Large intestine (tissue), 3 donors: ENCODE results near the gene TP73. TPM values are rescaled to one million over a fixed set of nuclear protein-coding genes. Genes with fewer than 3 reads are reported as not detected.

ENCODE experiments used
- DNase-seq, 2 donors: peaks; one replicate each; pipeline versions ENCODE4 v3.0.0 to v3.0.0-alpha.2; 2013
- H3K27ac ChIP-seq: one replicate; pipeline ENCODE4 v1.5.1; 2013; ENCODE audit warnings: low read length
- H3K27me3 ChIP-seq: 2 replicates; pipeline ENCODE4 v1.6.1; 2013; ENCODE audit warnings: low read length; ENCODE audit not compliant: control insufficient read depth, insufficient read depth
- H3K36me3 ChIP-seq: 2 replicates; pipeline ENCODE4 v1.6.1; 2013; ENCODE audit warnings: low read length; ENCODE audit not compliant: control insufficient read depth, insufficient read depth
- H3K4me1 ChIP-seq: one replicate; pipeline ENCODE4 v1.6.1; 2013; ENCODE audit warnings: low read length; ENCODE audit not compliant: control insufficient read depth, insufficient read depth
- H3K4me3 ChIP-seq: one replicate; pipeline ENCODE4 v1.5.1; 2013; ENCODE audit warnings: low read length
- H3K9me3 ChIP-seq: one replicate; pipeline ENCODE4 v1.6.1; 2013; ENCODE audit warnings: mild to moderate bottlenecking, low read depth, low read length, moderate library complexity; ENCODE audit not compliant: control insufficient read depth
- WGBS: methylation state at CpG from one replicate; pipeline ENCODE4 v1.1.5; 2013; ENCODE audit warnings: low lambda C conversion rate; ENCODE audit not compliant: insufficient coverage; 5-methylcytosine and 5-hydroxymethylcytosine counted together
- polyA plus RNA-seq: library from polyadenylated mRNA; unstranded; fragments of 120-200 nt; gene quantifications from one replicate; pipeline ENCODE4 v1.2.1, GENCODE V29; 2013

The TP73 gene
- polyA plus RNA-seq, 1 donor, result 0.55 TPM

- no peak for DNase-seq
- Histone ChIP-seq H3K27me3 (peaks cover 67% of the 10 kb centered on the region), H3K36me3 (no peaks in the 10 kb centered on the region), H3K9me3 (no peaks in the 10 kb centered on the region), H3K27ac (no peak overlapping the region), H3K4me3 (no peak overlapping the region), H3K4me1 (no peaks in the 10 kb centered on the region)
- WGBS, result no CpG with 5 or more reads among the region's 13 CpGs
Measured at GRCh38 chr1:3656450-3657095, 4.3 kb downstream of the TP73 start.

DNA sequence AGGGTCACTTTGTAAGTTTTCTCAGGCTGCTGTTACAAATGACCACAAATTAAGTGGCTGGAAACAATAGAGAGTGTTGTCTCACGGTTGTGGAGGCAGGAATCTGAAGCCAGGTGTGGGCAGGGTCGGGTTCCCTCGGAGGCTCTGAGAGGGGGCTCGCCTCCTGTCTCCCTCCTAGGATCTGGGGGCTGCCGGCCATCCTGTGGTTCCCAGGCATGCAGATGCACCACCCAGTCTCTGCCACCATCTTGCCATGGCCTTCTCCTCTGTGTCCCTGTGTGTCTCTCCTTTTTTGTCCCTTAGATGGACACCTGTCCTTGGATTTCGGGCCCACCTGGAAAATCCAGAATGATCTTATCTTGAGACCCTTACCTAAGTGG is 4.8 kb downstream of the TP73 start:
- Histone ChIP-seq H3K9me3 (no peaks in the 10 kb centered on the region), H3K36me3 (no peaks in the 10 kb centered on the region), H3K27ac (no peak overlapping the region), H3K4me1 (no peaks in the 10 kb centered on the region), H3K4me3 (no peak overlapping the region), H3K27me3 (peaks cover 62% of the 10 kb centered on the region)
- WGBS, result no CpG with 5 or more reads among the region's 6 CpGs
- DNase-seq, result no peak

DNA sequence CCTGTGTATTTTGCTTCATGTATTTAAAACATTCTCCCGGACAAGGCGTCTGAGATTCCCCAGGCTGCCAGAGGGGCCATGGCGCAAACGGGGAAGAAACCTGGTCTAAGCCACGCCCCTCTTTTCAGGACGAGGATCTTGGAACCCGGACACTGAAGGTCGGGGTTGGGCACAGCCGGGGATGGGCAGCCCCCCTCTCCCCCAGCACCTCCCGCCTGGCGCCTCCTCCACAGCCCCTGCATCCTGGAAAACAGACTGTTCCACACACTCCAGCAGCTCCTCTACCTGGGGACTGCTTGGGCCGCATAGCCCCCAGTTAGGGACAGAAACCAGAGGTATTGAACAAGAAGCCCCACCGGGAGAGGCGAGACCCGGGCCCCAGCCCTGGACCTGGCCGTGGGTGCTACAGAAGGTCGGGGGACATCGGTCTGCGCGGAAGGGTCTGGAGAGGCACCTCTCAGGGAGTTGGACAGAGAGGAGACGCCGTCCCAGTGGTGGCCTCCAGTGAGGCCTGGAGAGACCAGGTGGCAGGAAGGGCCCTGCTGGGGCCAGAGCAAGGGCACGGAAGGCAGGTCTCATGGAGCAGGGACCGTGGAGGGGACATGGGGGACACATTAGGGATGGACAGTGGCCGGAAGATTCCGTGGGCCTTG is 5.4 kb downstream of the TP73 start:
- Histone ChIP-seq H3K4me3 (no peak overlapping the region), H3K9me3 (no peaks in the 10 kb centered on the region), H3K27me3 (peaks cover 59% of the 10 kb centered on the region), H3K36me3 (no peaks in the 10 kb centered on the region), H3K27ac (no peak overlapping the region), H3K4me1 (no peaks in the 10 kb centered on the region)
- no CpG with 5 or more reads among the region's 26 CpGs for WGBS
- DNase-seq, result no peak

DNA sequence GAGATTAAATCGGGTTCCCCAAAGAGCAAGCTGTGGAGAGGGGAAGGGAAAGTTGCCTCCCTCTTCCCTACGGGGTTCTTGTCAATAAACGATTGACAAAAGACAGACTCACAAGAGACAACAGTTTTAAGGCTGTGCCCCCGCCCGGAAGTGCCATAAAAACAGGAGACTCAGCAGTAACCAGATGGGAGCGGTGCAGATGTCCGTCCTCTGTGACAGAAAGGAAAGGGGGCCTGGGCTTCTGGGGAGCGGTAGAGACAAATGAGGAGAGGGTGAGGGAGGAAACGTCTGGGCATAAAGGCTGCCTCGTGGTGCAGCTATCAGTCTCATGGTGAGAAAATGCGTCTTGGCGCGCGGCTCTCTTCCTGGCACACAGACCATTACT is 5.9 kb downstream of the TP73 start:
- no CpG with 5 or more reads among the region's 14 CpGs for WGBS

DNA sequence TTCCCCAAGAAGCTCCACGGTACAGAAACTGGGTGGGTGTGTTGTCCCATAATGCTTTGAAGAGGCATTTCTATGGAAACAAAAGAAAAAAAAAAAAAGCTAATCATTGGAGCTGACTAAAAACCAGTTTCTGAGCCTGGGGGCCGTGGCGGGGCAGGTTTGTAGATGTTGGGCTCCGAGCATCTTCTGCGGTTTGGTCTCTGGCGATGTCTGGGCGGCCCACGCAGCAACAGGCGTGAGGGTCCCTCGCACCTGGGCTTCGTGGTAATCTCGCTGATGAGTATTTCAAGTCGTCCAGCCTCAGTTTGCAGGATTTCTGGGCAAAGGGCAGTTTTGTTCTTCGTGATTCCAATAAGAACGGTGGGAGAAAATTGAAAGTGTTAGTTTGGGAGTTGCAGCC is 6.8 kb downstream of the TP73 start:
- H3K4me1 ChIP-seq, result no peaks in the 10 kb centered on the region
- DNase-seq, result no peak
- H3K27me3 ChIP-seq, result peaks cover 45% of the 10 kb centered on the region
- no peak overlapping the region for H3K27ac ChIP-seq
- H3K4me3 ChIP-seq, result no peak overlapping the region
- WGBS, result 100% methylated on average over 1 of the region's 15 CpGs
- H3K9me3 ChIP-seq, result no peaks in the 10 kb centered on the region
- no peaks in the 10 kb centered on the region for H3K36me3 ChIP-seq

More for the DNA sequence above, 5.9 kb downstream of the TP73 start:
- peaks cover 54% of the 10 kb centered on the region for H3K27me3 ChIP-seq
- no peaks in the 10 kb centered on the region for H3K4me1 ChIP-seq
- no peak overlapping the region for H3K27ac ChIP-seq
- H3K9me3 ChIP-seq, result no peaks in the 10 kb centered on the region
- no peak for DNase-seq
- no peaks in the 10 kb centered on the region for H3K36me3 ChIP-seq
- no peak overlapping the region for H3K4me3 ChIP-seq

DNA sequence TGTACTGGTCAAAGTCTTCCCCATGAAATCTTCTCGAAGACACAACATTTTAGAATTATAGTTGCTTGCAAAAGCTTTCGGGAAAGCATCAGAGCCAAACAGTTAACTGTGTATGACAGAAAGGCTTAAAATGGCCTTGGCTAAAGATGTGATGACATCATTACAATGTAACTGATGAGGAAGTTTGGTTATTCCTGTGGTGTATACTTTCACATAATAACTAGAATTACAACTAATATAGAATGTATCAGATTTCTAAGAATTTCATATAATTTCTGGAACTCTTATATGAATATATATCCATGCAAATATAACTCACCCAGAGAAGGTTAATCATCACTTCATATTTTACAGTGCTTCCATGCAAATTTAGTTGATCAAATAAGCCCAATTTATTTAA is 8.4 kb downstream of the TP73 start:
- no CpG with 5 or more reads among the region's 2 CpGs for WGBS
- Histone ChIP-seq H3K4me1 (no peaks in the 10 kb centered on the region), H3K9me3 (no peaks in the 10 kb centered on the region), H3K27ac (no peak overlapping the region), H3K27me3 (peaks cover 30% of the 10 kb centered on the region), H3K4me3 (no peak overlapping the region), H3K36me3 (no peaks in the 10 kb centered on the region)
- DNase-seq, result no peak

GRCh38 chr1:3661631-3662030 is 9.3 kb downstream of the TP73 start:
- peaks cover 23% of the 10 kb centered on the region for H3K27me3 ChIP-seq
- no peaks in the 10 kb centered on the region for H3K4me1 ChIP-seq
- H3K36me3 ChIP-seq, result no peaks in the 10 kb centered on the region
- H3K27ac ChIP-seq, result no peak overlapping the region
- H3K9me3 ChIP-seq, result no peaks in the 10 kb centered on the region
- no CpG with 5 or more reads among the region's 4 CpGs for WGBS
- H3K4me3 ChIP-seq, result no peak overlapping the region
- no peak for DNase-seq

GRCh38 chr1:3662080-3662671 is 9.9 kb downstream of the TP73 start:
- Histone ChIP-seq H3K4me1 (no peaks in the 10 kb centered on the region), H3K27ac (no peak overlapping the region), H3K4me3 (no peak overlapping the region), H3K36me3 (no peaks in the 10 kb centered on the region), H3K27me3 (peaks cover 19% of the 10 kb centered on the region), H3K9me3 (no peaks in the 10 kb centered on the region)
- DNase-seq, result no peak
- no CpG with 5 or more reads among the region's 16 CpGs for WGBS

GRCh38 chr1:3663999-3664699 is 11.8 kb downstream of the TP73 start:
- peaks cover 6% of the 10 kb centered on the region for H3K27me3 ChIP-seq
- no peak overlapping the region for H3K27ac ChIP-seq
- H3K4me3 ChIP-seq, result no peak overlapping the region
- H3K36me3 ChIP-seq, result no peaks in the 10 kb centered on the region
- no peak for DNase-seq
- H3K4me1 ChIP-seq, result peaks cover 5% of the 10 kb centered on the region
- no peaks in the 10 kb centered on the region for H3K9me3 ChIP-seq
- WGBS, result no CpG with 5 or more reads among the region's 14 CpGs

- H3K27me3 ChIP-seq, result peaks cover 4% of the 10 kb centered on the region
- no peak for DNase-seq
- peaks cover 5% of the 10 kb centered on the region for H3K4me1 ChIP-seq
- H3K4me3 ChIP-seq, result no peak overlapping the region
- H3K9me3 ChIP-seq, result no peaks in the 10 kb centered on the region
- WGBS, result 94% methylated on average over 5 of the region's 14 CpGs
- H3K27ac ChIP-seq, result no peak overlapping the region
- no peaks in the 10 kb centered on the region for H3K36me3 ChIP-seq
Measured at GRCh38 chr1:3664700-3665375, 12.5 kb downstream of the TP73 start.
